H1 (cell line): ENCODE data around the gene CRADD. TPM values are rescaled to one million over a fixed set of nuclear protein-coding genes. Genes with fewer than 3 reads are reported as not detected.

Source experiments
- ASH2L ChIP-seq: fragments of 200-600, 300-600 bp; sonication (generic); IDR thresholded peaks from one replicate; pipeline ENCODE4 v1.7.1; 2017; ENCODE audit warnings: low read length
- CHD1 ChIP-seq: IDR thresholded peaks from 2 replicates; pipeline ENCODE4 v1.6.1; 2012; ENCODE audit warnings: low read depth, low read length, improper control_type of control experiment
- HDAC2 ChIP-seq, 2 experiments: fragments of 300-600 bp in 1 of 2; sonication (generic) in 1 of 2; IDR thresholded peaks; 2 replicates each; pipeline ENCODE4 v1.6.1; 2011 to 2012; ENCODE audit warnings: low read depth in 2 of 2, low read length in 2 of 2, mild to moderate bottlenecking in 2 of 2, moderate library complexity in 2 of 2, borderline replicate concordance in 1 of 2, inconsistent platforms in 1 of 2
- HDAC6 ChIP-seq: IDR thresholded peaks from one replicate; pipeline ENCODE4 v1.7.1; 2012; ENCODE audit warnings: low read depth, mild to moderate bottlenecking, inconsistent platforms, low read length, moderate library complexity
- JUN ChIP-seq: IDR thresholded peaks from 2 replicates; pipeline ENCODE4 v1.6.1; 2011; ENCODE audit warnings: low read depth, mild to moderate bottlenecking, improper control_type of control experiment, low read length
- MAX ChIP-seq: IDR thresholded peaks from 2 replicates; pipeline ENCODE4 v1.6.1; 2012; ENCODE audit warnings: inconsistent platforms
- NANOG ChIP-seq: IDR thresholded peaks from 2 replicates; pipeline ENCODE4 v1.6.1; 2011; ENCODE audit warnings: low read length, low read depth, mild to moderate bottlenecking, inconsistent platforms; ENCODE audit not compliant: insufficient read depth, poor library complexity, severe bottlenecking
- POLR2A ChIP-seq, 2 experiments: IDR thresholded peaks; 1 replicate in 1 of 2; 2 replicates in 1 of 2; pipeline ENCODE4 v1.6.1; 2011; ENCODE audit warnings: low read depth in 2 of 2, low read length in 2 of 2, mild to moderate bottlenecking in 2 of 2; ENCODE audit errors: control extremely low read depth in 1 of 2
- RFX5 ChIP-seq: IDR thresholded peaks from 2 replicates; pipeline ENCODE4 v1.6.1; 2011; ENCODE audit warnings: low read depth, low read length, improper control_type of control experiment, borderline replicate concordance
- SUZ12 ChIP-seq: fragments of 200-600 bp; sonication (generic); IDR thresholded peaks from 2 replicates; pipeline ENCODE4 v1.6.1; 2012; ENCODE audit warnings: mild to moderate bottlenecking, inconsistent platforms, low read length, moderate library complexity, mixed read lengths
- ZNF274 ChIP-seq: IDR thresholded peaks from 2 replicates; pipeline ENCODE4 v1.7.0; 2012; ENCODE audit warnings: low read length, borderline replicate concordance; ENCODE audit errors: extremely low read depth
- polyA plus RNA-seq, 7 experiments: library from polyadenylated mRNA; depleted of rRNA in 3 of 7; stranded (reverse) in 5 of 7; unstranded in 2 of 7; fragments of >200 nt in 5 of 7; fragments of 200-250 nt in 2 of 7; gene quantifications; 1 replicate in 5 of 7; 2 replicates in 1 of 7; 4 replicates in 1 of 7; pipeline versions ENCODE4 v1.2.1 to v1.2.3, GENCODE V29; 2011 to 2013; ENCODE audit warnings: missing spikeins in 2 of 7, mixed read lengths in 2 of 7
- total RNA-seq: library from RNA; stranded (reverse); fragmentation: NEBNext Ultra II Directional; extraction: Animal tissue kit (Norgen Biotek cat#: 25700); gene quantifications from 2 replicates; pipeline ENCODE4 v1.2.1, GENCODE V29; 2021
- TF ChIP-seq, protein P1 (sequence below): fragments of 300-600 bp; sonication (generic); IDR thresholded peaks from 2 replicates; pipeline ENCODE4 v1.7.1; 2012; ENCODE audit warnings: low read length, moderate library complexity, mild to moderate bottlenecking, inconsistent platforms; ENCODE audit not compliant: insufficient replicate concordance

Gene CRADD
- total and polyA plus RNA-seq, 2 of the 8 experiments (the other 6 are each of a cell fraction or from before 2014, with no cell fraction given): 8.1 to 15.4 TPM

DNA sequence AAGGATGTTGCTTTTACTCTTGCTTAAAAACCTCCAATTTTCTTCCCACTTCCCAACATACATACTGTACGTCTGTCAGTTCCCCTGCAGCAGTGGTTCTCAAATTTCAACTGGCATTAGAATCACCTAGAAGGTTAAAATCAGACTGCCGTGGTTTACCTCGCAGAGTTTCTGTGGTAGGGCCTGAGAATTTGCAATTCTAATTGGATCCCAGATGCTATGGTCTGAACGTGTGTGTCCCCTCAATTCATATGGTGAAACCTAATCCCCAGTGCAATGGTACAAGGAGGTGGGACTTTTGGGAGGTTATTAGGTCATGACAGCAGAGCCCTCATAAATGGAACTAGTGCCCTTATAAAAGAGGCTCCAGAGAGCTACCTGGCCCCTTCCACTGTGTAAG lies 226.9 kb downstream of the CRADD start (continued):
- TF ChIP-seq, protein P1, sequence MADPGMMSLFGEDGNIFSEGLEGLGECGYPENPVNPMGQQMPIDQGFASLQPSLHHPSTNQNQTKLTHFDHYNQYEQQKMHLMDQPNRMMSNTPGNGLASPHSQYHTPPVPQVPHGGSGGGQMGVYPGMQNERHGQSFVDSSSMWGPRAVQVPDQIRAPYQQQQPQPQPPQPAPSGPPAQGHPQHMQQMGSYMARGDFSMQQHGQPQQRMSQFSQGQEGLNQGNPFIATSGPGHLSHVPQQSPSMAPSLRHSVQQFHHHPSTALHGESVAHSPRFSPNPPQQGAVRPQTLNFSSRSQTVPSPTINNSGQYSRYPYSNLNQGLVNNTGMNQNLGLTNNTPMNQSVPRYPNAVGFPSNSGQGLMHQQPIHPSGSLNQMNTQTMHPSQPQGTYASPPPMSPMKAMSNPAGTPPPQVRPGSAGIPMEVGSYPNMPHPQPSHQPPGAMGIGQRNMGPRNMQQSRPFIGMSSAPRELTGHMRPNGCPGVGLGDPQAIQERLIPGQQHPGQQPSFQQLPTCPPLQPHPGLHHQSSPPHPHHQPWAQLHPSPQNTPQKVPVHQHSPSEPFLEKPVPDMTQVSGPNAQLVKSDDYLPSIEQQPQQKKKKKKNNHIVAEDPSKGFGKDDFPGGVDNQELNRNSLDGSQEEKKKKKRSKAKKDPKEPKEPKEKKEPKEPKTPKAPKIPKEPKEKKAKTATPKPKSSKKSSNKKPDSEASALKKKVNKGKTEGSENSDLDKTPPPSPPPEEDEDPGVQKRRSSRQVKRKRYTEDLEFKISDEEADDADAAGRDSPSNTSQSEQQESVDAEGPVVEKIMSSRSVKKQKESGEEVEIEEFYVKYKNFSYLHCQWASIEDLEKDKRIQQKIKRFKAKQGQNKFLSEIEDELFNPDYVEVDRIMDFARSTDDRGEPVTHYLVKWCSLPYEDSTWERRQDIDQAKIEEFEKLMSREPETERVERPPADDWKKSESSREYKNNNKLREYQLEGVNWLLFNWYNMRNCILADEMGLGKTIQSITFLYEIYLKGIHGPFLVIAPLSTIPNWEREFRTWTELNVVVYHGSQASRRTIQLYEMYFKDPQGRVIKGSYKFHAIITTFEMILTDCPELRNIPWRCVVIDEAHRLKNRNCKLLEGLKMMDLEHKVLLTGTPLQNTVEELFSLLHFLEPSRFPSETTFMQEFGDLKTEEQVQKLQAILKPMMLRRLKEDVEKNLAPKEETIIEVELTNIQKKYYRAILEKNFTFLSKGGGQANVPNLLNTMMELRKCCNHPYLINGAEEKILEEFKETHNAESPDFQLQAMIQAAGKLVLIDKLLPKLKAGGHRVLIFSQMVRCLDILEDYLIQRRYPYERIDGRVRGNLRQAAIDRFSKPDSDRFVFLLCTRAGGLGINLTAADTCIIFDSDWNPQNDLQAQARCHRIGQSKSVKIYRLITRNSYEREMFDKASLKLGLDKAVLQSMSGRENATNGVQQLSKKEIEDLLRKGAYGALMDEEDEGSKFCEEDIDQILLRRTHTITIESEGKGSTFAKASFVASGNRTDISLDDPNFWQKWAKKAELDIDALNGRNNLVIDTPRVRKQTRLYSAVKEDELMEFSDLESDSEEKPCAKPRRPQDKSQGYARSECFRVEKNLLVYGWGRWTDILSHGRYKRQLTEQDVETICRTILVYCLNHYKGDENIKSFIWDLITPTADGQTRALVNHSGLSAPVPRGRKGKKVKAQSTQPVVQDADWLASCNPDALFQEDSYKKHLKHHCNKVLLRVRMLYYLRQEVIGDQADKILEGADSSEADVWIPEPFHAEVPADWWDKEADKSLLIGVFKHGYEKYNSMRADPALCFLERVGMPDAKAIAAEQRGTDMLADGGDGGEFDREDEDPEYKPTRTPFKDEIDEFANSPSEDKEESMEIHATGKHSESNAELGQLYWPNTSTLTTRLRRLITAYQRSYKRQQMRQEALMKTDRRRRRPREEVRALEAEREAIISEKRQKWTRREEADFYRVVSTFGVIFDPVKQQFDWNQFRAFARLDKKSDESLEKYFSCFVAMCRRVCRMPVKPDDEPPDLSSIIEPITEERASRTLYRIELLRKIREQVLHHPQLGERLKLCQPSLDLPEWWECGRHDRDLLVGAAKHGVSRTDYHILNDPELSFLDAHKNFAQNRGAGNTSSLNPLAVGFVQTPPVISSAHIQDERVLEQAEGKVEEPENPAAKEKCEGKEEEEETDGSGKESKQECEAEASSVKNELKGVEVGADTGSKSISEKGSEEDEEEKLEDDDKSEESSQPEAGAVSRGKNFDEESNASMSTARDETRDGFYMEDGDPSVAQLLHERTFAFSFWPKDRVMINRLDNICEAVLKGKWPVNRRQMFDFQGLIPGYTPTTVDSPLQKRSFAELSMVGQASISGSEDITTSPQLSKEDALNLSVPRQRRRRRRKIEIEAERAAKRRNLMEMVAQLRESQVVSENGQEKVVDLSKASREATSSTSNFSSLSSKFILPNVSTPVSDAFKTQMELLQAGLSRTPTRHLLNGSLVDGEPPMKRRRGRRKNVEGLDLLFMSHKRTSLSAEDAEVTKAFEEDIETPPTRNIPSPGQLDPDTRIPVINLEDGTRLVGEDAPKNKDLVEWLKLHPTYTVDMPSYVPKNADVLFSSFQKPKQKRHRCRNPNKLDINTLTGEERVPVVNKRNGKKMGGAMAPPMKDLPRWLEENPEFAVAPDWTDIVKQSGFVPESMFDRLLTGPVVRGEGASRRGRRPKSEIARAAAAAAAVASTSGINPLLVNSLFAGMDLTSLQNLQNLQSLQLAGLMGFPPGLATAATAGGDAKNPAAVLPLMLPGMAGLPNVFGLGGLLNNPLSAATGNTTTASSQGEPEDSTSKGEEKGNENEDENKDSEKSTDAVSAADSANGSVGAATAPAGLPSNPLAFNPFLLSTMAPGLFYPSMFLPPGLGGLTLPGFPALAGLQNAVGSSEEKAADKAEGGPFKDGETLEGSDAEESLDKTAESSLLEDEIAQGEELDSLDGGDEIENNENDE: no peak
- TF ChIP-seq NANOG (no peak), MAX (no peak), CHD1 (no peak), SUZ12 (no peak), HDAC6 (no peak), JUN (no peak), POLR2A (IDR thresholded peaks at IDR 0.05; ENCODE audit: control extremely low read depth in 1 of 2, low read depth in 2 of 2, low read length in 2 of 2) (no peak), RFX5 (no peak), ASH2L (no peak), ZNF274 (no peak), HDAC2 (IDR thresholded peaks at IDR 0.05; ENCODE audit: borderline replicate concordance in 1 of 2, low read depth in 2 of 2, low read length in 2 of 2) (no peak)
